Adrenal gland (tissue), 12 donors: ENCODE data around the gene DPEP2. TPM values are rescaled to one million over a fixed set of nuclear protein-coding genes. Genes with fewer than 3 reads are reported as not detected.

Source experiments
- DNase-seq, 7 donors: peaks; one replicate each; pipeline ENCODE4 v3.0.0-alpha.2; 2019 to 2020
- H3K27ac ChIP-seq, 5 donors: fragments of 200-600 bp; sonication (generic) in 4 of 5; 1 replicate in 3 of 5; 2 replicates in 2 of 5; pipeline versions ENCODE4 v1.5.1 to v1.8.0; 2016 to 2020; ENCODE audit warnings: mild to moderate bottlenecking in 1 of 5
- H3K27me3 ChIP-seq: fragments of 200-600 bp; 2 replicates; pipeline ENCODE4 v1.8.0; 2021
- H3K36me3 ChIP-seq, 2 donors: fragments of 200-600 bp; replicated peaks in 1 of 2; 1 replicate in 1 of 2; 2 replicates in 1 of 2; pipeline versions ENCODE4 v1.5.1 to v1.8.0; 2018 to 2022
- H3K4me1 ChIP-seq, 2 donors: fragments of 200-600 bp; replicated peaks in 1 of 2; 1 replicate in 1 of 2; 2 replicates in 1 of 2; pipeline versions ENCODE4 v1.5.1 to v1.8.0; 2018 to 2021
- H3K4me3 ChIP-seq, 4 donors: fragments of 200-600 bp; sonication (generic) in 3 of 4; one replicate each; pipeline ENCODE4 v1.5.1; 2016 to 2018
- H3K9me3 ChIP-seq, 3 donors: fragments of 200-600 bp; sonication (generic) in 1 of 3; replicated peaks in 1 of 3; 1 replicate in 2 of 3; 2 replicates in 1 of 3; pipeline versions ENCODE4 v1.5.1 to v1.8.0; 2016 to 2021
- POLR2A ChIP-seq, 2 donors: fragments of 450-650 bp; IDR thresholded peaks; one replicate each; pipeline ENCODE4 v1.6.1; 2017; ENCODE audit warnings: antibody characterized with exemption in 2 of 2, mild to moderate bottlenecking in 2 of 2, moderate library complexity in 1 of 2
- WGBS, 4 donors: extraction: QIAGEN DNeasy Blood & Tissue Kit in 2 of 4; methylation state at CpG; one replicate each; pipeline versions ENCODE4 v1.1.5 to v1.1.7; 2013 to 2017; 5-methylcytosine and 5-hydroxymethylcytosine counted together
- intact Hi-C, 2 donors: fragments of 100-400 bp; cut with DNase I; formaldehyde crosslinking; loops; one replicate each; pipeline versions ENCODE4 v1.14.1 to v1.15.0; 2022 to 2023
- polyA plus RNA-seq, 3 donors: library from polyadenylated mRNA; stranded (reverse); fragments of 200-250 nt in 2 of 3; fragments of 350-450 nt in 1 of 3; fragmentation: Illumina TruSeq in 1 of 3; extraction: RNeasy Lipid Tissue Mini Kit (QIAGEN cat#74804) in 1 of 3; gene quantifications; one replicate each; pipeline ENCODE4 v1.2.3, GENCODE V29; 2013 to 2014
- total RNA-seq, 9 donors: library from RNA; depleted of rRNA in 4 of 9; stranded (reverse); fragments of >200 nt in 4 of 9; fragments of 120-200 nt in 1 of 9; fragmentation: NEBNext Ultra II Directional in 1 of 9; extraction: Animal tissue kit (Norgen Biotek cat#: 25700) in 1 of 9; gene quantifications; one replicate each; pipeline versions ENCODE4 v1.1.0 to v1.2.4, GENCODE V29; 2013 to 2023
- TF ChIP-seq, protein P1 (sequence below), 6 experiments: fragments of 450-650 bp in 4 of 6; fragments of 200-600 bp in 2 of 6; sonication (generic) in 1 of 6; IDR thresholded peaks; 1 replicate in 5 of 6; 2 replicates in 1 of 6; pipeline versions ENCODE4 v1.5.1 to v1.8.0; 2016 to 2021; ENCODE audit warnings: antibody characterized with exemption in 6 of 6, mild to moderate bottlenecking in 2 of 6, moderate library complexity in 1 of 6
- donor health status: healthy with polysubstance abuse.
- donor health status: Bipolar disorder and iron deficiency.
- donor health status: DM: yes; HTN: yes; CAD: no.
- donor health status: DM: no; HTN: no; CAD: no.
- donor health status: DM: no; HTN: no; CAD: no.
- donor health status: DM: yes; HTN: yes; CAD: no.

The DPEP2 gene
- total and polyA plus RNA-seq, 12 donors, result 0.27 to 8.4 (median 1.4) TPM

DNA sequence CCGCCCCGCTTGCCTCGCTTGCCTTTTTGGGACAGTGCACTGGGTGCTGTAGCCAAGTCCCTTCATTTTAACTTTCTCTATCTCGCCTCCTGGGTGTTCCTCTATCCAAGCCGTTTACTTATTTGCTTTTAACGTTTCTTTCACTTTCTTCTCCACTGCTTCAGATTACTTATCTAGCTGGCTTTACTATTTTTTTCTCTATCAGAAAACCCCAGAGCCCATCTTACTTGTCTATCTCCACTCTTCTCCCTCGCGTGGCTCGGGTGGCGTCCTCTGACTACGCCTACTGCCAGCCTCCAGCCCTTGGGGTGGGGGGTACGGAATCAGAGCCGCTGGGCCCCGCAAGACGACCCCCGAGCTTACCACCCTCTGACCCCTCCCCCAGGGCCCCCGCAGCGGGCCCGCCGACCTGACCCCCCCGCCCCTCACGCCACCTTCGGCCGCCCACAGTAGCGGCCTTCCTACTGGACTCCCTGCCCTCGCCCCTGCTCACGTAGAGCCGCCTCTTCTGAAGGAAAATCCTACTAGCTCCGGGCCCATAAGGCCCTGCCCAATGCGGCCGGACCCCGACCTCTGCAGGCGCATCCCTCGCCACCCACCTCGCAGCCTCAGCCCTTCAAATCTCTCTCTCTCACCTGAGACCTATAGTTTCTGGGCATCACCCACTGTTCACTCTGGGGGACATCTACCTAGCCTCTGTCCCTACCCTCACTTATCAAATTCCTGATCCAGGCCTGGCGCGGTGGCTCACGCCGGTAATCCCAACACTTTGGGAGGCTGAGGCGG is 29.8 kb downstream of the DPEP2 start:
- H3K4me3 ChIP-seq, result peak overlapping the region; percentile 40 to 99 (median 63)
- peak in 2 of 7 donors; percentile 36 to 43 for DNase-seq
- H3K27ac ChIP-seq, result peak overlapping the region in 4 of 5 donors; percentile 79 to 100 (median 88)
- H3K27me3 ChIP-seq, result no peaks in the 10 kb centered on the region
- H3K9me3 ChIP-seq, result no peaks in the 10 kb centered on the region
- whole genome bisulfite sequencing, 4 donors, result 32 to 42% (median 35%) methylated on average over 26 to 40 of the region's 40 CpGs
- TF ChIP-seq, protein P1, sequence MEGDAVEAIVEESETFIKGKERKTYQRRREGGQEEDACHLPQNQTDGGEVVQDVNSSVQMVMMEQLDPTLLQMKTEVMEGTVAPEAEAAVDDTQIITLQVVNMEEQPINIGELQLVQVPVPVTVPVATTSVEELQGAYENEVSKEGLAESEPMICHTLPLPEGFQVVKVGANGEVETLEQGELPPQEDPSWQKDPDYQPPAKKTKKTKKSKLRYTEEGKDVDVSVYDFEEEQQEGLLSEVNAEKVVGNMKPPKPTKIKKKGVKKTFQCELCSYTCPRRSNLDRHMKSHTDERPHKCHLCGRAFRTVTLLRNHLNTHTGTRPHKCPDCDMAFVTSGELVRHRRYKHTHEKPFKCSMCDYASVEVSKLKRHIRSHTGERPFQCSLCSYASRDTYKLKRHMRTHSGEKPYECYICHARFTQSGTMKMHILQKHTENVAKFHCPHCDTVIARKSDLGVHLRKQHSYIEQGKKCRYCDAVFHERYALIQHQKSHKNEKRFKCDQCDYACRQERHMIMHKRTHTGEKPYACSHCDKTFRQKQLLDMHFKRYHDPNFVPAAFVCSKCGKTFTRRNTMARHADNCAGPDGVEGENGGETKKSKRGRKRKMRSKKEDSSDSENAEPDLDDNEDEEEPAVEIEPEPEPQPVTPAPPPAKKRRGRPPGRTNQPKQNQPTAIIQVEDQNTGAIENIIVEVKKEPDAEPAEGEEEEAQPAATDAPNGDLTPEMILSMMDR (IDR thresholded peaks at IDR 0.05), result no peak
- TF ChIP-seq POLR2A (IDR thresholded peaks at IDR 0.05), result no peak
- peaks cover 22 to 28% of the 10 kb centered on the region in 2 donors for H3K4me1 ChIP-seq
- no peaks in the 10 kb centered on the region for H3K36me3 ChIP-seq
- intact Hi-C loops, result no loop called here

- H3K27me3 ChIP-seq, result no peaks in the 10 kb centered on the region
- peak; percentile 83 to 88 (median 87) for DNase-seq
- intact Hi-C loops, result no loop called here
- peak; percentile 77 to 84 for TF ChIP-seq POLR2A (IDR thresholded peaks at IDR 0.05)
- TF ChIP-seq, protein P1 (IDR thresholded peaks at IDR 0.05), result peak in 1 of 6 experiments; percentile 10
- peaks cover 22 to 36% of the 10 kb centered on the region in 2 donors for H3K4me1 ChIP-seq
- WGBS, 4 donors, result 0 to 2% (median 1%) methylated on average over 5 to 78 of the region's 78 CpGs
- H3K27ac ChIP-seq, result peak within 1 kb of the TSS; percentile 41 to 100 (median 87)
- no peaks in the 10 kb centered on the region for H3K36me3 ChIP-seq
- H3K9me3 ChIP-seq, result no peaks in the 10 kb centered on the region
- peak within 1 kb of the TSS; percentile 47 to 99 (median 78) for H3K4me3 ChIP-seq
Measured at GRCh38 chr16:67968400-67969253, 30.7 kb downstream of the DPEP2 start, which contains the start of gene SLC12A4. Gene SLC12A4, minus strand, starts transcription at chr16:67968637. Its CDS starts 84 bp downstream, at chr16:67968553.

DNA sequence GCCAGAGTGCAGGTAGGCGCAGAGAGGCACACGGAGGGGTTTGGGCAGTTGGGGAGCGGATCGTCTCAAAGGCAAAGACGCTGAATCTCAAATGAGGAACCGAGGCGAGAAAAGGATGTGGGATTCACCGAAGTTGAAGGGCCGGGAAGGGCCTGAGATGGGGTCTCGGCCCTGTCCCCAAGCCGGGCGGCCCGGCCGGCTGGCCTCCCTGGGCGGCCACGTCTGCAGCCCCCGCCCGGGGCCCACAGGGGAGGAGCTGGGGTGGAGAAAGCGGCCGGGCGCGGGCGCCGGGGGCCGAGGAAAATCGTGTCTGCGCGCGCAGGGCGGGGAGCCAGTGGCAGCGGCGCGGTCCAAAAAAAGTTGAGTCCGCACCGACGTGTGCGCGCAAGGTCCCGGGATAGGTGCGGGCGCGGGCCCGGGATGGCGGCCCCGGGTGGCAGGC is 31.3 kb downstream of the DPEP2 start:
- peaks cover 22 to 40% of the 10 kb centered on the region in 2 donors for H3K4me1 ChIP-seq

More for the DNA sequence above, 31.3 kb downstream of the DPEP2 start:
- Histone ChIP-seq H3K9me3 (no peaks in the 10 kb centered on the region), H3K4me3 (peak overlapping the region; percentile 47 to 99 (median 78)), H3K27ac (peak overlapping the region; percentile 11 to 100 (median 87)), H3K36me3 (peaks cover 0 to 5% of the 10 kb centered on the region in 2 donors), H3K27me3 (no peaks in the 10 kb centered on the region)
- intact Hi-C loops, result no loop called here
- 0 to 2% (median 0%) methylated on average over 10 to 45 of the region's 45 CpGs for WGBS, 4 donors
- TF ChIP-seq, protein P1 (IDR thresholded peaks at IDR 0.05), result no peak
- TF ChIP-seq POLR2A (IDR thresholded peaks at IDR 0.05), result no peak
- DNase-seq, result peak in 2 of 7 donors; percentile 46 to 51
